Keratinocyte (primary cell): Measurements from ENCODE around the gene PRDM7. TPM values are rescaled to one million over a fixed set of nuclear protein-coding genes. Genes with fewer than 3 reads are reported as not detected.

Experiments used
- DNase-seq: peaks from one replicate; pipeline ENCODE4 v3.0.0-alpha.2; 2011; ENCODE audit warnings: low read depth, missing footprints, low spot score
- FAIRE-seq: peaks from 2 replicates; lab custom pipeline; 2011; peaks lifted over from hg19 to GRCh38; lab: Jason Lieb, UNC
- H2AFZ ChIP-seq: 2 replicates; pipeline ENCODE4 v1.6.0; 2012; ENCODE audit warnings: low read length, control low read depth, inconsistent platforms; ENCODE audit not compliant: control insufficient read depth
- H3K27ac ChIP-seq: 2 replicates; pipeline ENCODE4 v1.5.1; 2011; ENCODE audit warnings: low read length; ENCODE audit not compliant: control insufficient read depth, insufficient read depth
- H3K27me3 ChIP-seq: 3 replicates; pipeline ENCODE4 v1.6.0; 2011; ENCODE audit warnings: low read length; ENCODE audit not compliant: control insufficient read depth, insufficient read depth; ENCODE audit errors: extremely low read depth
- H3K36me3 ChIP-seq, 2 experiments: 2 replicates in 1 of 2; 3 replicates in 1 of 2; pipeline ENCODE4 v1.5.1; 2011; ENCODE audit warnings: low read length in 2 of 2, mild to moderate bottlenecking in 1 of 2; ENCODE audit not compliant: control insufficient read depth in 2 of 2, insufficient read depth in 2 of 2; ENCODE audit errors: extremely low read depth in 1 of 2
- H3K4me1 ChIP-seq: 3 replicates; pipeline ENCODE4 v1.5.1; 2011; ENCODE audit warnings: low read length; ENCODE audit not compliant: control insufficient read depth, insufficient read depth; ENCODE audit errors: extremely low read depth
- H3K4me2 ChIP-seq: 3 replicates; pipeline ENCODE4 v1.6.0; 2011; ENCODE audit warnings: low read depth, low read length; ENCODE audit not compliant: control insufficient read depth, insufficient read depth; ENCODE audit errors: extremely low read depth
- H3K4me3 ChIP-seq, 3 experiments: fragments of 200-600 bp in 1 of 3; sonication (generic) in 1 of 3; 2 replicates in 2 of 3; 3 replicates in 1 of 3; pipeline ENCODE4 v1.5.1; 2011 to 2016; ENCODE audit warnings: low read length in 3 of 3, mild to moderate bottlenecking in 3 of 3, control low read depth in 2 of 3, inconsistent platforms in 1 of 3, low read depth in 1 of 3, mixed read lengths in 1 of 3, mixed run types in 1 of 3, moderate library complexity in 1 of 3; ENCODE audit not compliant: control insufficient read depth in 2 of 3, insufficient read depth in 2 of 3; ENCODE audit errors: extremely low read depth in 1 of 3
- H3K79me2 ChIP-seq: 2 replicates; pipeline ENCODE4 v1.6.0; 2012; ENCODE audit warnings: low read length; ENCODE audit not compliant: control insufficient read depth, insufficient read depth
- H3K9ac ChIP-seq: 3 replicates; pipeline ENCODE4 v1.6.0; 2011; ENCODE audit warnings: low read length; ENCODE audit not compliant: control insufficient read depth, insufficient read depth; ENCODE audit errors: extremely low read depth
- H3K9me1 ChIP-seq: 3 replicates; pipeline ENCODE4 v1.6.0; 2011; ENCODE audit warnings: low read length; ENCODE audit not compliant: control insufficient read depth, insufficient read depth; ENCODE audit errors: extremely low read depth
- H3K9me3 ChIP-seq: 2 replicates; pipeline ENCODE4 v1.5.1; 2012; ENCODE audit warnings: low read depth, low read length; ENCODE audit not compliant: control insufficient read depth
- H4K20me1 ChIP-seq: 3 replicates; pipeline ENCODE4 v1.6.0; 2011; ENCODE audit warnings: low read length; ENCODE audit not compliant: control insufficient read depth, insufficient read depth; ENCODE audit errors: extremely low read depth
- CTCF ChIP-seq, 3 experiments: IDR thresholded peaks in 1 of 3; conservative IDR thresholded peaks in 1 of 3; optimal IDR thresholded peaks in 1 of 3; 2 replicates in 2 of 3; 3 replicates in 1 of 3; pipeline versions ENCODE3 to v1.5.1; 2011; ENCODE audit warnings: low read length in 3 of 3, mild to moderate bottlenecking in 3 of 3, moderate library complexity in 2 of 3, control low read depth in 1 of 3, inconsistent platforms in 1 of 3; ENCODE audit not compliant: insufficient read depth in 2 of 3; ENCODE audit errors: extremely low read depth in 1 of 3
- EZH2 ChIP-seq: IDR thresholded peaks from one replicate; pipeline ENCODE4 v1.6.1; 2012; ENCODE audit warnings: inconsistent platforms, mild to moderate bottlenecking, low read length, moderate library complexity
- dilution Hi-C: fragments of 300-500 bp; cut with MboI; formaldehyde crosslinking; loops from one replicate; pipeline ENCODE4 v1.7.0; 2020; ENCODE audit warnings: low sequenced_read_pairs; ENCODE audit not compliant: extremely low pct_ligation_motif_present
- polyA plus RNA-seq, 5 experiments: library from polyadenylated mRNA; depleted of rRNA in 3 of 5; stranded (reverse) in 3 of 5; stranded (forward) in 1 of 5; unstranded in 1 of 5; fragments of >200 nt; gene quantifications; 1 replicate in 1 of 5; 2 replicates in 3 of 5; 3 replicates in 1 of 5; pipeline versions ENCODE4 v1.2.1 to v1.2.3, GENCODE V29; 2011 to 2012; ENCODE audit warnings: missing spikeins in 2 of 5, low read depth in 1 of 5, low replicate concordance in 1 of 5

Gene PRDM7
- polyA plus RNA-seq, 1 donor (not counting 4 experiments of a cell fraction or from before 2014, with no cell fraction given), result not detected

- H4K20me1 ChIP-seq, result peaks cover 3% of the 10 kb centered on the region
- H3K27me3 ChIP-seq, result peaks cover 25% of the 10 kb centered on the region
- peaks cover 0 to 2% of the 10 kb centered on the region in 2 experiments for H3K36me3 ChIP-seq
- FAIRE-seq (no peak), DNase-seq (no peak)
- dilution Hi-C loops, result no loop called here
- no peak overlapping the region for H3K27ac ChIP-seq
- TF ChIP-seq CTCF (optimal IDR thresholded peaks at IDR 0.05 in 1 of 3, IDR thresholded peaks at IDR 0.05 in 1 of 3, conservative IDR thresholded peaks at IDR 0.05 in 1 of 3; ENCODE audit: extremely low read depth in 1 of 3, insufficient read depth in 2 of 3, low read length in 3 of 3) (no peak), EZH2 (no peak)
- no peaks in the 10 kb centered on the region for H3K79me2 ChIP-seq
- no peak overlapping the region for H3K9ac ChIP-seq
- no peak overlapping the region for H3K4me2 ChIP-seq
- no peaks in the 10 kb centered on the region for H3K9me1 ChIP-seq
- H2AFZ ChIP-seq, result no peak overlapping the region
- H3K9me3 ChIP-seq, result no peaks in the 10 kb centered on the region
- H3K4me3 ChIP-seq, result no peak overlapping the region
- peaks cover 5% of the 10 kb centered on the region for H3K4me1 ChIP-seq
These were observed 60.7 kb downstream of the PRDM7 start for GRCh38 chr16:90016339-90016950.

- FAIRE-seq, result no peak
- no peak overlapping the region for H3K4me3 ChIP-seq
- no peaks in the 10 kb centered on the region for H3K9me1 ChIP-seq
- no peaks in the 10 kb centered on the region for H3K9me3 ChIP-seq
- H3K4me2 ChIP-seq, result no peak overlapping the region
- H2AFZ ChIP-seq, result no peak overlapping the region
- DNase-seq, result no peak
- TF ChIP-seq CTCF (optimal IDR thresholded peaks at IDR 0.05 in 1 of 3, IDR thresholded peaks at IDR 0.05 in 1 of 3, conservative IDR thresholded peaks at IDR 0.05 in 1 of 3; ENCODE audit: extremely low read depth in 1 of 3, insufficient read depth in 2 of 3, low read length in 3 of 3) (no peak), EZH2 (no peak)
- no peak overlapping the region for H3K27ac ChIP-seq
- no peaks in the 10 kb centered on the region for H3K79me2 ChIP-seq
- H4K20me1 ChIP-seq, result peaks cover 3% of the 10 kb centered on the region
- dilution Hi-C loops, result no loop called here
- peaks cover 0 to 2% of the 10 kb centered on the region in 2 experiments for H3K36me3 ChIP-seq
- no peak overlapping the region for H3K9ac ChIP-seq
- H3K27me3 ChIP-seq, result peaks cover 25% of the 10 kb centered on the region
- H3K4me1 ChIP-seq, result peaks cover 5% of the 10 kb centered on the region
These were observed 61.4 kb downstream of the PRDM7 start for GRCh38 chr16:90015586-90016338.
